ENCODE measurements around the gene SCPEP1. TPM values are rescaled to one million over a fixed set of nuclear protein-coding genes. Genes with fewer than 3 reads are reported as not detected.
"Not testable (repeated sequence)": the region's sequence is repeated elsewhere in the genome, so short reads cannot be mapped to it uniquely, and the experiment has no call there.

Gene SCPEP1
- 7.5 and 9.1 TPM in 2 replicates for total RNA-seq

DNA sequence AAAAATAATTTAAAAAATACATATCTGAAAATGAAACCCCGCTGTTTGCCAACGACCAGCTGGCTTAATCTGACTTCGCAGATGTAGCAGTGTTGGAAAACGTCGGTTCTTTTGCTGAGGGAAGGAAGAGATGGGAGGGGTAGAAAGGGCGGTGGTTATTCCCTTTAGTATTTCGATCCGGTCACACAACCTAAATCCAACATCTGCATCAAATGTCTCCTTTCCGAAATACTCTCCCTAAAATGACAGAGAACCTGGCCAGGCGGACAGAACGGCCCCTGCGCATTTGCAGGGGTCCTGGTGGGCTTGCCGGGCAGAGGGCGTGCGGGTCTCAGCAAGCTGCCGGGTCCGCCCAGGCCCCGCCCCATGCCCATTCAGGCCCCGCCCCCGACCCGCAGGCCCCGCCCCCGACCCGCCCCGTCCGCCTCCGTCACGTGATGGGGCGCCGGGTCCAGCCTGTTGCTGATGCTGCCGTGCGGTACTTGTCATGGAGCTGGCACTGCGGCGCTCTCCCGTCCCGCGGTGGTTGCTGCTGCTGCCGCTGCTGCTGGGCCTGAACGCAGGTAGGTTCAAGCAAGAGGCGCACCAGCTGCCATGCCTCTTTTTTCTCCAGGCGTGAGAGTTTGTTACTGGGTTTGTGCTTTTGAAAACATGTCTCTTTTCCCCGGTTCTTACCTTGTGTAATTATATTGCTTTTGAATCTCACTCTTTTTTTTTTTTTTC is at the start of gene SCPEP1:
SCPEP1 (plus strand) TSS at position 459 of the 723 bp plus-strand sequence; CDS start at position 488, 29 bp downstream.
- intact Hi-C loops (cut with micrococcal nuclease) = loop anchor here (1.0 to 5.0 kb wide), 5 partner anchors 17 to 279 kb away; partner anchors contain the start of genes AKAP1, C17orf67, COIL and MSI2

DNA sequence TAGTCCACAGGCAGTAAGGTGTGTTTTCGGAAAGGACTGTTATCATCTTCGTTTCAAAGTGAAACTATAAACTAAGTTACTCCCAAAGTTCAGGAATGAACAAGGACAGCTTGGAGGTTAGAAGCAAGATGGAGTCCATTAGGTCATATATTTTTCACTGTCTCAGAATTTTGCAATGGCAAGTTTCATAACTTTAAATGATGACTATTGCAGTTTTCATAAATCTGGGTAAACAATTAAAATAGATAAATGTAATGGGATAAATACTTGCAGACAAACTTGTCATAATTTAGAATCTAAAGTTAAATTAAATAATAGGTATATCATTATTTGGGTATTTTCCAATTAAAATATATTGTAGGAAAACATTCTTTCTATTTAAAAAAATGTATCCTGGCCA is 49.3 kb upstream of the SCPEP1 start:
- intact Hi-C loops (cut with micrococcal nuclease) = no loop called here

DNA sequence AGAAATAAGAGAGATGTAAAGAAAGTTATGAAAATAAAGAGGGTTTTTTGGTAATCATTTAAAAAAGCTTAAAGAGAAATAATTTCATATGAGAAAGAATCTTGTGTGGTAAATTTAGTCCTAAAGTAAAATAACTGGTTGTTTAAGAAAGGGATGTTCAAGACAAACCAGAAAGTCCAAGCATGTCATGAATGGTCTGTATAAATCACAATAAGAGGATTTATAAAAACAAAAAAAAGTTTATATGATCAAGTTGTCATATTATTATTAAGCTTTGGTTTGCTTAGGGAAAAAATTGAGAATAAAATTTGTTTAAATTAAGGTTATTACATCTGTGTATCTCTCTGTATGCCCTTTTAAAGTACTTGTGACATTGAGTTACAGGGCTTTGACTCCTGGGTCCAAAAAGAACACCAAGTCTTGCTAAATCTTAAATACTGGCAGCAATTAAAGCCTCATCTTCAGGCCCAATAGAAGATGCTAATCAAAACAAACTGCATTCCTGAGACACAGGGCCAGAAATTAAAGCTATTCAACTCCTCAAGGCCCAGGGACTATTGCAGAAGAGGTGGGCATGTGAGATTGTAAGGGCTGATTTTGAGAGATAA is 48.5 kb upstream of the SCPEP1 start:
- intact Hi-C loops (cut with micrococcal nuclease) = no loop called here

GRCh38 chr17:56930739-56931337 is 47.1 kb upstream of the SCPEP1 start:
- intact Hi-C loops (cut with micrococcal nuclease) = no loop called here

- intact Hi-C loops (cut with micrococcal nuclease) = no loop called here
Observed at GRCh38 chr17:56933151-56933745, 44.7 kb upstream of the SCPEP1 start.

GRCh38 chr17:56933868-56934267 is 44.1 kb upstream of the SCPEP1 start:
- intact Hi-C loops (cut with micrococcal nuclease) = no loop called here

- intact Hi-C loops (cut with micrococcal nuclease) = no loop called here
Observed at GRCh38 chr17:56934280-56934679, 43.7 kb upstream of the SCPEP1 start.

GRCh38 chr17:56935461-56935860 is 42.5 kb upstream of the SCPEP1 start:
- intact Hi-C loops (cut with micrococcal nuclease) = no loop called here

DNA sequence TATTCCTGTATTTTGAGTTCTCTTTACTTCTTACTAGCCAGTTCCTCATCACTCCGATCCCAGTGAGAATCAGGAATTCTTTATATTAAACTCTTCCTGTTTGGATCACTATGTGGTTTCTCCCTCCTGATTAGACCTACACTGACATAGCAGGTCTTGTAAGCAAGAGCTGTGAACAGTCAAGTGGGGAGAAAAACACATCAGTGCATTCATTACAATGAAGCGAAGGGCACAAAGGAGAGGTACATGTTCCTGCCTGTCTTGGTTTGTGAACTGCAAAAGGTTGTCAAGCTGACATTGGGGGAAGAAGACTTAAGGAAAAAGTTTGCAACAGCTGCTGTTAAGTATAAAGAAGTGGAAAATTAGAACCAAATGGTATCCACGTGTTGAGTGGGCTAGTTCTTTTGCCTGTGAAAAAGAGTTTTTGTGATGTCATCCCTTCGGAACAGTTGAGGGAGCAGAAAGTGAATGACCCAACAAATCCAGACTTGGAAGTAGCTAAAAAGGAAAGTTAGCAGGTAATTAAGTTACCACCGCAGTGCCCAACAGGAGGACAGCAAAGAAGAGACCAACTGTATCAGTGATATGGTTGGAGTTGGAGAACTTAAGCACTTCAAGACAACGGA is 41.1 kb upstream of the SCPEP1 start:
- intact Hi-C loops (cut with micrococcal nuclease) = no loop called here

DNA sequence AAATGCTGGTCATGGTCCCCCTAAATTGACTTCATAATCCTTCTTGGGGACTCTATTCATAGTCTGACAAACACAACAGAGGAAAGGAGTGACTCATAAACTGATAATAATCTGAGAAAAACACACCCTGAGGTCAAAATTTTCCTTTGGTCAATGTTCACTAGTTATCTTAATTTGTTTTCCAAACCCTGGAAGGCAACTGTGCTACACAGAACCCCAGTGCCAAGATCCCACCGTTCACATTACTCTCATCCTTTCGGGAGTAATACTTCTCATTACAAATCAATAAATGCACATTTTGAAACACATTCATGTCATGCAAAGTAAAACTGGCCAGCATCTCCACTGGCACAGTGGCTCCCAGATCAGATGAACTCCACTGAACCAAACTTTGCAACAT is 40.2 kb upstream of the SCPEP1 start:
- intact Hi-C loops (cut with micrococcal nuclease) = no loop called here

GRCh38 chr17:56938206-56938605 is 39.7 kb upstream of the SCPEP1 start:
- intact Hi-C loops (cut with micrococcal nuclease) = not testable (repeated sequence)

- intact Hi-C loops (cut with micrococcal nuclease) = loop anchor here (1.0 kb wide), 2 partner anchors 49 to 121 kb away; no protein-coding TSS in a partner anchor
Observed at GRCh38 chr17:56939869-56940484, 38.0 kb upstream of the SCPEP1 start.

- intact Hi-C loops (cut with micrococcal nuclease) = no loop called here
Observed at GRCh38 chr17:56943505-56944125, 34.3 kb upstream of the SCPEP1 start.

GRCh38 chr17:56945938-56946505 is 31.9 kb upstream of the SCPEP1 start:
- intact Hi-C loops (cut with micrococcal nuclease) = no loop called here

GRCh38 chr17:56947741-56948140 is 30.2 kb upstream of the SCPEP1 start:
- intact Hi-C loops (cut with micrococcal nuclease) = no loop called here

DNA sequence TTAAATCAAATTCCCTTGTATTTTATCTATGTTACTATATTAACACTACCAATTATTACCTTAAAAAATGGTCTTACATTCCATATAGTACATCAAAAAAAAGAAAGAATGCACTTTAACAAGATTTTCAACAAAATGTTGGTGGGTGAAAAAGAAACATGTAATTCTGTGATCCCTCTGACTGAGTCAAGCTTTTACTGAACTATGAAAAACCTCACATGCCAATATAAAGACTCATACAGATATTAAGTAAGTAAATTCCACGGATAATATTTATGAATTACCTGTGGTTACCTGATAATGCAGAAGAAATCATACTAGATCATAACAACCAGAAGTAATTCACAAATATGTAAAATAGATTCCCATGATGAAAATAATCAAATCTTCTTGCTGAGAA is 29.4 kb upstream of the SCPEP1 start:
- intact Hi-C loops (cut with micrococcal nuclease) = no loop called here

- intact Hi-C loops (cut with micrococcal nuclease) = no loop called here
Observed at GRCh38 chr17:56949595-56949994, 28.3 kb upstream of the SCPEP1 start.

GRCh38 chr17:56956992-56957391 is 20.9 kb upstream of the SCPEP1 start:
- intact Hi-C loops (cut with micrococcal nuclease) = no loop called here

DNA sequence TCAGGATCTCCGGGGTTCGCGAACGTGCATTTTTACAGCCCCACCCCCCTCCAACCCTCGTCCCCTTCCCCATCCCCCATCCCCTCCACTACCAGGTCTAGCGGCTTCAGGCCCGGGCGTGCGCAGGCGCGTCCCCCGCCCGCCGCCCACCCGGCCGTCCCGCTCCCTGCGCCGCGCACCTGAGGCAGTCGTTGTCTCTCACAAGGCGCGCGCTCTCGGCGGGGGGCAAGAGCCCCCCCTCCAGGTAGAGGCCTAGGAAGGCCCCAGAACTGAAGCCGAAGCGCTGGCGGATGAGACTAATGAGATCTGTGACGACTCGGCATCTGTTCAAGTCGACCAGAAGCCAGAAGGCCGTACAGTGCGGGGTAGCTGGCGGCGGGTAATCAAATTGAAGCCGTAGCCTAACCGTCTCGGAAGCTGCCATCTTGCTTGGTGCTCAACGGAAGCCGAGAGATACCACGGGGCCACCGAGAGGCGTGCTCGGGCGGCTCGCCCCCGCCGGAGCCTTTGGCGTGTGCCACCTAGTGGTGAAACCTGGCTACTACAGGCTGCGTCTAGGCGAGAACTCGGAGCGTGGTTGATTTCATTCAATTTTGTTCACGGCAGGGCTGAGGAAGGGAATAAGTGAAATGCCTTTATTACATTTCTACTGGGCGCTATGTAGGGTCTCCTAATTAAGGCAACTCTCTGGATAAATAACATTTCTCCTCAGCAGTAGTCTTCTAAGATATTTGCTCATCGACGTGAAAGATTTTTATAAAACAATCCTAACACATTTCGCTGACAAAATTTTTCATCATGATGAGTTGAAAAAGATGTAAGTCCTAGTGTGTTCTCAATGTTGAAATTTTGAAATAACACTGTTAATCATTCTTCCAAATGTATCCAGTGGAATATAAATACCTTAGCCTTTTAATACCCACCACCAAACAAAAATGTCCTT is 17.1 kb upstream of the SCPEP1 start, which contains the start of gene COIL:
COIL (minus strand) TSS at position 455 of the 943 bp plus-strand sequence; CDS start at position 424, 31 bp downstream.
- intact Hi-C loops (cut with micrococcal nuclease) = loop anchor here (1.0 to 2.0 kb wide), 2 partner anchors 18 to 128 kb away; partner anchors contain the start of genes C17orf67 and SCPEP1

Measured in T-helper 2 cell treated with Interferon-gamma antibody and Interleukin-4, amounts not matched to agents 100 ng/mL and 5 ng/mL, for 36 hours (primary cell).